MCF 10A (cell line): ENCODE data around the gene TICAM2. TPM values are rescaled to one million over a fixed set of nuclear protein-coding genes. Genes with fewer than 3 reads are reported as not detected.

Experiments
- BruUV-seq: library from RNA; stranded (reverse); fragments of 400-500 nt; replicated peaks from 2 replicates; lab custom pipeline; 2021; lab: Mats Ljungman, UMichigan
- CTCF ChIA-PET: fragments of 300-600 bp; sonication (Branson Sonifier 250); formaldehyde crosslinking; extraction: SDS; loops from one replicate; lab custom pipeline; 2021; ENCODE audit warnings: antibody characterized with exemption, inconsistent platforms; lab: Yijun Ruan, JAX
- POLR2A ChIA-PET: fragments of 300-600, 350-650 bp; sonication (Branson Sonifier 250); formaldehyde crosslinking; extraction: SDS; loops from one replicate; lab custom pipeline; 2020; ENCODE audit warnings: antibody characterized with exemption, inconsistent platforms; lab: Yijun Ruan, JAX
- DNase-seq: peaks from one replicate; pipeline ENCODE4 v3.0.0-alpha.2; 2018; ENCODE audit not compliant: unreplicated experiment
- H3K27ac Mint-ChIP-seq: one replicate; pipeline ENCODE4 v1.8.0; 2022; ENCODE audit warnings: mild to moderate bottlenecking, low read depth, mixed read lengths; ENCODE audit not compliant: unreplicated experiment
- H3K27me3 Mint-ChIP-seq: one replicate; pipeline ENCODE4 v1.8.0; 2022; ENCODE audit warnings: mixed read lengths; ENCODE audit not compliant: insufficient read depth, unreplicated experiment
- H3K36me3 Mint-ChIP-seq: one replicate; pipeline ENCODE4 v1.8.0; 2022; ENCODE audit warnings: mild to moderate bottlenecking, moderate library complexity, mixed read lengths; ENCODE audit not compliant: insufficient read depth, unreplicated experiment
- H3K4me1 Mint-ChIP-seq: one replicate; pipeline ENCODE4 v1.8.0; 2022; ENCODE audit warnings: mixed read lengths; ENCODE audit not compliant: insufficient read depth, unreplicated experiment
- H3K4me3 Mint-ChIP-seq: one replicate; pipeline ENCODE4 v1.8.0; 2022; ENCODE audit warnings: mild to moderate bottlenecking, moderate library complexity, mixed read lengths; ENCODE audit not compliant: unreplicated experiment
- H3K9me3 Mint-ChIP-seq: one replicate; pipeline ENCODE4 v1.8.0; 2022; ENCODE audit warnings: mixed read lengths; ENCODE audit not compliant: unreplicated experiment
- CTCF ChIP-seq: fragments of 200-600 bp; IDR thresholded peaks from one replicate; pipeline ENCODE4 v1.8.0; 2022; ENCODE audit warnings: antibody characterized with exemption, mild to moderate bottlenecking; ENCODE audit not compliant: unreplicated experiment
- intact Hi-C: fragments of 100-400 bp; cut with micrococcal nuclease; formaldehyde crosslinking; loops from 2 replicates; pipeline ENCODE4 v1.14.1; 2022
- total RNA-seq: library from RNA; stranded (reverse); gene quantifications from 2 replicates; pipeline ENCODE4 v1.2.3, GENCODE V29; 2022

Gene TICAM2
- total RNA-seq, 1 experiment from 2014 or later = 3.7 TPM

- BruUV-seq = no TSS peak
- Mint-ChIP-seq H3K4me3 (no peak overlapping the region), H3K4me1 (peaks cover 47% of the 10 kb centered on the region), H3K36me3 (peaks cover 58% of the 10 kb centered on the region), H3K27ac (no peak overlapping the region), H3K9me3 (no peaks in the 10 kb centered on the region), H3K27me3 (no peaks in the 10 kb centered on the region)
- CTCF ChIA-PET = interaction anchor here (0.6 to 1.1 kb wide), 2 partner anchors 59 to 235 kb away, joined by 3 read pairs; no protein-coding TSS in a partner anchor
- POLR2A ChIA-PET = interaction anchor here (0.6 to 2.4 kb wide), 8 partner anchors 9 to 300 kb away, joined by 3 to 24 read pairs (median 3); partner anchors contain the start of gene FEM1C
- no peak for DNase-seq
- intact Hi-C loops = no loop called here
- no peak for TF ChIP-seq CTCF
These were observed 70.4 kb downstream of the TICAM2 start for GRCh38 chr5:115531787-115532367.

- Mint-ChIP-seq H3K27me3 (no peaks in the 10 kb centered on the region), H3K9me3 (no peaks in the 10 kb centered on the region), H3K36me3 (peaks cover 58% of the 10 kb centered on the region), H3K4me3 (no peak overlapping the region), H3K27ac (no peak overlapping the region), H3K4me1 (peaks cover 42% of the 10 kb centered on the region)
- TF ChIP-seq CTCF = no peak
- no peak for DNase-seq
- CTCF ChIA-PET = interaction anchor here (1.1 kb wide), 1 partner anchor 59 kb away, joined by 3 read pairs; no protein-coding TSS in a partner anchor
- no TSS peak for BruUV-seq
- POLR2A ChIA-PET = interaction anchor here (1.0 to 2.4 kb wide), 4 partner anchors 9 to 124 kb away, joined by 3 to 24 read pairs (median 4); partner anchors contain the start of gene FEM1C
- intact Hi-C loops = no loop called here
These were observed 70.9 kb downstream of the TICAM2 start for GRCh38 chr5:115531380-115531779.

GRCh38 chr5:115530426-115530825 is 71.9 kb downstream of the TICAM2 start:
- no TSS peak for BruUV-seq
- ChIA-PET CTCF (interaction anchor here (1.1 kb wide), 1 partner anchor 60 kb away, joined by 3 read pairs; no protein-coding TSS in a partner anchor), POLR2A (interaction anchor here (1.4 to 2.4 kb wide), 2 partner anchors 10 to 13 kb away, joined by 6 to 24 read pairs; partner anchors contain the start of gene FEM1C)
- TF ChIP-seq CTCF = no peak
- no peaks in the 10 kb centered on the region for H3K9me3 Mint-ChIP-seq
- DNase-seq = no peak
- no peak overlapping the region for H3K27ac Mint-ChIP-seq
- peaks cover 58% of the 10 kb centered on the region for H3K36me3 Mint-ChIP-seq
- peak overlapping the region; percentile 29 for H3K4me3 Mint-ChIP-seq
- intact Hi-C loops = no loop called here
- no peaks in the 10 kb centered on the region for H3K27me3 Mint-ChIP-seq
- peaks cover 32% of the 10 kb centered on the region for H3K4me1 Mint-ChIP-seq

Other genes with a start within 250 kb of the TICAM2 start
- 10.3 and 12.2 TPM in 2 replicates for gene FEM1C, start 57.7 kb downstream of the TICAM2 start, total RNA-seq
- gene TMED7, start 23.6 kb upstream of the TICAM2 start, total RNA-seq = 96.1 and 115 TPM in 2 replicates
- 0.42 and 0.44 TPM in 2 replicates for gene CDO1, start 214.2 kb upstream of the TICAM2 start, total RNA-seq
- 42.6 and 46.3 TPM in 2 replicates for gene ATG12, start 239.1 kb upstream of the TICAM2 start, total RNA-seq
- gene AP3S1, start 239.5 kb upstream of the TICAM2 start, total RNA-seq = 94.6 and 102 TPM in 2 replicates